Neural cell (in vitro differentiated cells): ENCODE measurements around the gene MACROD1. TPM values are rescaled to one million over a fixed set of nuclear protein-coding genes. Genes with fewer than 3 reads are reported as not detected.

ENCODE experiments used
- H2AFZ ChIP-seq: fragments of 200-600, 300-800 bp; sonication (generic), shearing (Covaris generic); 2 replicates; pipeline ENCODE4 v1.6.0; 2014; ENCODE audit warnings: low read depth, mild to moderate bottlenecking, antibody characterized with exemption, low read length, moderate library complexity
- H3F3A ChIP-seq: fragments of 200-600 bp; shearing (Covaris generic); 2 replicates; pipeline ENCODE4 v1.6.1; 2016; ENCODE audit warnings: mild to moderate bottlenecking, moderate library complexity, mixed read lengths, antibody characterized with exemption, low read length; ENCODE audit not compliant: insufficient read depth, poor library complexity, severe bottlenecking
- H3K27ac ChIP-seq: fragments of 200-600, 300-800 bp; sonication (generic), shearing (Covaris generic); 2 replicates; pipeline ENCODE4 v1.5.1; 2014; ENCODE audit warnings: mild to moderate bottlenecking, low read length, moderate library complexity
- H3K27me3 ChIP-seq: fragments of 300-800, 200-600 bp; sonication (generic), shearing (Covaris generic); 2 replicates; pipeline ENCODE4 v1.6.0; 2014; ENCODE audit warnings: mild to moderate bottlenecking, low read depth, low read length, moderate library complexity; ENCODE audit not compliant: insufficient read depth
- H3K36me3 ChIP-seq: fragments of 300-800, 200-600 bp; sonication (generic), shearing (Covaris generic); 2 replicates; pipeline ENCODE4 v1.5.1; 2014; ENCODE audit warnings: mild to moderate bottlenecking, antibody characterized with exemption, low read length, moderate library complexity; ENCODE audit not compliant: insufficient read depth
- H3K4me2 ChIP-seq: fragments of 300-800, 200-600 bp; sonication (generic), shearing (Covaris generic); 2 replicates; pipeline ENCODE4 v1.6.0; 2014; ENCODE audit warnings: mild to moderate bottlenecking, low read length
- H3K4me3 ChIP-seq: fragments of 300-800, 200-600 bp; sonication (generic), shearing (Covaris generic); 2 replicates; pipeline ENCODE4 v1.5.1; 2014; ENCODE audit warnings: mild to moderate bottlenecking, low read length, moderate library complexity
- H3K79me2 ChIP-seq: fragments of 200-600 bp; shearing (Covaris generic); replicated peaks from 2 replicates; pipeline ENCODE4 v1.6.0; 2014; ENCODE audit warnings: mild to moderate bottlenecking, low read length, moderate library complexity; ENCODE audit not compliant: insufficient read depth
- H3K9ac ChIP-seq: fragments of 300-800, 200-600 bp; sonication (generic), shearing (Covaris generic); 2 replicates; pipeline ENCODE4 v1.6.1; 2016; ENCODE audit warnings: mild to moderate bottlenecking, low read length, mixed read lengths
- H3K9me2 ChIP-seq: fragments of 200-600 bp; shearing (Covaris generic); 2 replicates; pipeline ENCODE4 v1.6.1; 2016; ENCODE audit warnings: mild to moderate bottlenecking, low read length, mixed read lengths; ENCODE audit not compliant: insufficient read depth
- H3K9me3 ChIP-seq: fragments of 200-600, 300-800 bp; sonication (generic), shearing (Covaris generic); 2 replicates; pipeline ENCODE4 v1.6.1; 2016; ENCODE audit warnings: mild to moderate bottlenecking, mixed run types, low read length, moderate library complexity, mixed read lengths
- H4K20me1 ChIP-seq: fragments of 200-600 bp; shearing (Covaris generic); 2 replicates; pipeline ENCODE4 v1.6.1; 2016; ENCODE audit warnings: mild to moderate bottlenecking, mixed run types; ENCODE audit not compliant: insufficient read depth
- CTCF ChIP-seq: fragments of 450-650 bp; IDR thresholded peaks from 2 replicates; pipeline ENCODE4 v1.5.1; 2014; ENCODE audit warnings: antibody characterized with exemption, mild to moderate bottlenecking, moderate library complexity; ENCODE audit not compliant: poor library complexity, severe bottlenecking
- EP300 ChIP-seq: fragments of 450-650 bp; conservative IDR thresholded peaks from 2 replicates; pipeline ENCODE4 v1.6.1; 2014; ENCODE audit warnings: antibody characterized with exemption, mild to moderate bottlenecking, moderate library complexity; ENCODE audit not compliant: poor library complexity, severe bottlenecking
- EZH2 ChIP-seq: fragments of 200-600, 300-800 bp; shearing (Covaris generic), sonication (generic); IDR thresholded peaks from 2 replicates; pipeline ENCODE4 v1.6.1; 2014; ENCODE audit warnings: antibody characterized with exemption, low read length, borderline replicate concordance, mild to moderate bottlenecking; ENCODE audit not compliant: insufficient read depth, poor library complexity, severe bottlenecking
- MXI1 ChIP-seq: fragments of 450-650 bp; conservative IDR thresholded peaks from 2 replicates; pipeline ENCODE4 v1.6.1; 2014; ENCODE audit warnings: antibody characterized with exemption, mild to moderate bottlenecking; ENCODE audit not compliant: poor library complexity, severe bottlenecking
- POLR2AphosphoS5 ChIP-seq: IDR thresholded peaks from 2 replicates; pipeline ENCODE4 v1.6.1; 2012
- RAD21 ChIP-seq: fragments of 450-650 bp; conservative IDR thresholded peaks from 2 replicates; pipeline ENCODE4 v1.6.1; 2014; ENCODE audit warnings: antibody characterized with exemption, mild to moderate bottlenecking, moderate library complexity
- REST ChIP-seq: IDR thresholded peaks from 2 replicates; pipeline ENCODE4 v1.6.1; 2012; ENCODE audit warnings: borderline replicate concordance
- SMC3 ChIP-seq: fragments of 450-650 bp; conservative IDR thresholded peaks from 2 replicates; pipeline ENCODE4 v1.6.1; 2014; ENCODE audit warnings: antibody characterized with exemption, mild to moderate bottlenecking, moderate library complexity; ENCODE audit not compliant: poor library complexity
- TAF1 ChIP-seq: IDR thresholded peaks from 2 replicates; pipeline ENCODE4 v1.6.1; 2012; ENCODE audit warnings: low read depth
- polyA plus RNA-seq: library from polyadenylated mRNA; depleted of rRNA; stranded (reverse); fragments of >200 nt; gene quantifications from 2 replicates; pipeline ENCODE4 v1.2.3, GENCODE V29; 2014

MACROD1 gene
- polyA plus RNA-seq, 1 donor from 2014 or later, result 30.8 TPM

- no peak for TF ChIP-seq REST
- TF ChIP-seq RAD21, result no peak
- Histone ChIP-seq H3K4me3 (no peak overlapping the region), H3K9me3 (no peaks in the 10 kb centered on the region), H3K79me2 (no peaks in the 10 kb centered on the region), H3K4me2 (no peak overlapping the region), H3K27me3 (no peaks in the 10 kb centered on the region), H3K9me2 (no peaks in the 10 kb centered on the region), H4K20me1 (no peaks in the 10 kb centered on the region), H3F3A (no peaks in the 10 kb centered on the region), H3K36me3 (no peaks in the 10 kb centered on the region), H3K27ac (no peak overlapping the region), H2AFZ (no peak overlapping the region), H3K9ac (no peak overlapping the region)
Observed at GRCh38 chr11:64089493-64089892, 76.4 kb downstream of the MACROD1 start.

GRCh38 chr11:64089027-64089360 lies 76.9 kb downstream of the MACROD1 start:
- Histone ChIP-seq H2AFZ (no peak overlapping the region), H3K9me2 (no peaks in the 10 kb centered on the region), H3K9ac (no peak overlapping the region), H3K9me3 (no peaks in the 10 kb centered on the region), H3F3A (no peaks in the 10 kb centered on the region), H3K36me3 (no peaks in the 10 kb centered on the region), H3K27ac (no peak overlapping the region), H3K4me2 (no peak overlapping the region), H3K4me3 (no peak overlapping the region), H3K27me3 (no peaks in the 10 kb centered on the region), H4K20me1 (no peaks in the 10 kb centered on the region), H3K79me2 (no peaks in the 10 kb centered on the region)
- no peak for TF ChIP-seq REST
- no peak for TF ChIP-seq CTCF
- no peak for TF ChIP-seq SMC3
- TF ChIP-seq TAF1, result no peak
- no peak for TF ChIP-seq MXI1
- no peak for TF ChIP-seq POLR2AphosphoS5
- TF ChIP-seq RAD21, result no peak
- no peak for TF ChIP-seq EZH2
- no peak for TF ChIP-seq EP300
